ENCODE data around the gene FBXO3.

DNA sequence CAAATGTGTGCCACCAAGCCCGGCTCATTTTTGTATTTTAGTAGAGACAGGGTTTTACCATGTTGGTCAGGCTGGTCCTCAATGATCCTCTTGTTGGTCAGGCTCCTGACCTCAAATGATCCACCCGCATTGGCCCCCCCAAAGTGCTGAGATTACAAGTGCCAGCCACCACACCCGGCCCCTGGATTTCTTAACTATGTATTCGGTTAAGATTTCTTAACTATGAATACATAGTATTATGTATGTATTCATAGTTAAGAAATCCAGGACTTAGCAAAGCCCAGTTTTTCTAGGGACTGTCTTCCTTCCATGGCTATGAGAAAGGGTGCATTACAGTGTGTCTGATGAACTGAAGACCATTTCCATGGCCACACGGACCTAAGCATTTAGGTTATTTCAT, 75.4 kb downstream of the FBXO3 start:
- TF ChIP-seq, protein P1, sequence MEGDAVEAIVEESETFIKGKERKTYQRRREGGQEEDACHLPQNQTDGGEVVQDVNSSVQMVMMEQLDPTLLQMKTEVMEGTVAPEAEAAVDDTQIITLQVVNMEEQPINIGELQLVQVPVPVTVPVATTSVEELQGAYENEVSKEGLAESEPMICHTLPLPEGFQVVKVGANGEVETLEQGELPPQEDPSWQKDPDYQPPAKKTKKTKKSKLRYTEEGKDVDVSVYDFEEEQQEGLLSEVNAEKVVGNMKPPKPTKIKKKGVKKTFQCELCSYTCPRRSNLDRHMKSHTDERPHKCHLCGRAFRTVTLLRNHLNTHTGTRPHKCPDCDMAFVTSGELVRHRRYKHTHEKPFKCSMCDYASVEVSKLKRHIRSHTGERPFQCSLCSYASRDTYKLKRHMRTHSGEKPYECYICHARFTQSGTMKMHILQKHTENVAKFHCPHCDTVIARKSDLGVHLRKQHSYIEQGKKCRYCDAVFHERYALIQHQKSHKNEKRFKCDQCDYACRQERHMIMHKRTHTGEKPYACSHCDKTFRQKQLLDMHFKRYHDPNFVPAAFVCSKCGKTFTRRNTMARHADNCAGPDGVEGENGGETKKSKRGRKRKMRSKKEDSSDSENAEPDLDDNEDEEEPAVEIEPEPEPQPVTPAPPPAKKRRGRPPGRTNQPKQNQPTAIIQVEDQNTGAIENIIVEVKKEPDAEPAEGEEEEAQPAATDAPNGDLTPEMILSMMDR (IDR thresholded peaks at IDR 0.05) = no peak
- no peak for TF ChIP-seq EZH2phosphoT487 (IDR thresholded peaks at IDR 0.05)
